ENCODE results near the gene TNS3.

TNS3 gene

DNA sequence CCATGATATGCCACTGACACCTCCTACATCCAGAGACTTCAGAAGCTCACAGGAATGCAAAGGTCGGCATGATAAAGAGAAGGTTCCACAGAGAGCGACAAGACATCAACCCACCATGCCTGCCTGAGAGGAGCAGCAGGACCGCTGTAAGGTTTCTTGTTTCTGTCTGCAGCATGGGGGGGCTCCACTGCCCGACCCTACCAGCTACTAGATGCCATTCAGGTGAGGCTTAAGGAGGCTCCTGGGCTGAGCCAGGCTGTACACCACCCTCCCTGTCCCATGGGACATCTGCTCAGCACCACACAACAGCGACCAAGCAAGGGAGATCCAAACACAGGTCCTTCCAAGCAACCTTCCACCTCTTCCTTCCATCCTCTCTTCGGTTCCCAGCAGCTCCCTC lies 234.6 kb downstream of the TNS3 start:
- DNase-seq (ENCODE audit: low read depth in 2 of 2) = no peak

DNA sequence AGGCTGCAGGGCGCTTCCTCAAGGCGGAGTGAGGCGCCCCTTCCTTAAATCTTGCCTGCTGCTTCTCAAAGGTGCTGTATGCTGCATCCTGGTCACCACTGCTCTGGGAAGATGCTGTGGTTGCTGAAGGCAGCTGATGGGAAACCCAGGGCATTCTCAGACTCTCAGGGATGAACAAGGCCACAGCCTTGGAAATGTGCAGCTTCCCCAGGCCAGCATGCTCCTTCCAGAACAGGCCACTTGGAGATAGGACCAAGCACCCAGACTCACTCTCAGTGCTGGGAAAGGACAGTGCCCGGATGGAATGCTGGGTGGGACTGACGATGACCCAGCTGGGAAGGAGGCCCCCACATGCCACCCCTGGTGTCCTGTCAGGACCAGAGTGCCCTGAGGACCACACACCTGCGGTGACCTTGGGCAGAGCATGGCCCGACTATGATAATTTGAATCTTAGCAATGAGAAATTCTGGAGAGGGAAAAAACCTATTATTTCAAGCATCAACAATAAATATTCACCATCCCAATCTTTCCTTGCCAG lies 235.5 kb downstream of the TNS3 start:
- no peak for DNase-seq (ENCODE audit: low read depth in 2 of 2)

DNA sequence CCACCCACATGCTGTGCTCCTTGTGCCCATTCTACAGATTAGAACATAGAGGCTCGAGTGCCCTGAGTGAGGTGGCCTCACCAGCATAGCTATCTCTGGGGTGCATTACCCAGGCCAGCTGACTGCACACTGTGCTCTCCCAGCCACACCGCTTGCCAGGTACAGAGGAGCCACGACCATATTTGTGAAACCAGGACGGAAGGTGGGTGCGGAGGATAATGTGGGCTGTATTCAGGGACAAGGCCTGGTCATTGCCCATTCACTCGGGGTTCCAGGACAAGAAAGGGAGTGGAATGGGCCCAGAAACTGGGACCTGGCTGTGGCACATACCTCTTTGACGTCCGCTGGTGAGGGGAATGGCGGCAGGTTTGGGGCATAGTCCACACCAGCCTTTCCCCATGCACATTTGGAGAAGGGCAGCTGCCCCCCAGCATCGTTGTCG lies 236.0 kb downstream of the TNS3 start:
- no peak for DNase-seq (ENCODE audit: low read depth in 2 of 2)

DNA sequence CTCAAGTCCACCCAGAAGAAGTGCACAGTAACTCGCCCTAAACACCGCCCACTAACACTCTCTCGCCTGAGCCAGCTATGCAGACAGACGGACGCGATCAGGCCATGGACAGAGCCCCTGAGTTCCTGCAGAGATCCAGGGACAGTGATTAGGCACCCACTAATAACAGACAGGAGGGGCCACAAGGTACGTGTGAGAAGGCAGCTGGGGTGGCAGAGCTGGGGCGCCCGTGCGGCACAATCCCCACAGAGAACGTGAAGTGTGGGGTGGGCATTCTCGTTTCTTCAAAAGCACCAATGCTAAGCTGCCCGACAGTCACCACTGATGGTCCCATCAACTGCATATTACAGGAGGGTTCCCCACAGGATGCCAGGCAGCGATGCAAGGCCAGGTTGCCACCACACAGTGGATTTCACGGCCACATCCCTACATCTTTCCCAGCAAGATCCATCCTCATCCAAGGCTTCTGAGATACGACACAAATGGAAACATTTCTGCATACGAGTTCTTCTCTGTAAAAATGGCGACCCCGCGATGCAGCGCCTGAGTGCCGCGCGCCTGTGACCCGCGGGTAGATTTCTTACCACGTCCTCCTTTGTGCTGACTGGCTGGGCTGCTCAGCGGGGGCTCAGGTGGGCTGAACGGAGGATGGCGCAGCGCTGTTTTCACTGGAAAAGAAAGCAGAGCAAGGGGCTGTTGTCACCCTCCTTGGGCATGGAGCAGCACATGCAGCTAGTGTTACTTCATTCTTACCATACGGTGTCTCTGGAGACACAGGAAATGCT lies 237.5 kb downstream of the TNS3 start:
- DNase-seq (ENCODE audit: low read depth in 2 of 2) = no peak

DNA sequence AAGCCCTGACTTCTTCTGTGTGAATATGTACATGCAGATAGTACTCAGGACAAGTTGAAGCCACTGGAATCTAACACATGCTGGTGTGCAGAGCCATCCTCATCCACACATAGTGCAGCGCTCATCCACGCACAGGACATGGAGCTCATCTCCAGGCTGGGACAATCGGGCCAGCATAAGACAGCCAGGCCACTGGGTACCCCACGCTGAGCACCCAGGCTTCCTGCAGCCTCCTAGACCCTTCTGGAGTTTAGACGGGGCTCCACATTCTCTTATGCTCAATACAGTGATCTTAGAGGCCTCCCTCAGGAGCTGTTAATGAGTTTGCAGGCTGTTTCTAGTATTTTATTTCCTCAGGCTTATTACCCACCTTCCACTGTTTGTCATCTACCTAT lies 238.9 kb downstream of the TNS3 start:
- DNase-seq (ENCODE audit: low read depth in 2 of 2) = no peak

DNA sequence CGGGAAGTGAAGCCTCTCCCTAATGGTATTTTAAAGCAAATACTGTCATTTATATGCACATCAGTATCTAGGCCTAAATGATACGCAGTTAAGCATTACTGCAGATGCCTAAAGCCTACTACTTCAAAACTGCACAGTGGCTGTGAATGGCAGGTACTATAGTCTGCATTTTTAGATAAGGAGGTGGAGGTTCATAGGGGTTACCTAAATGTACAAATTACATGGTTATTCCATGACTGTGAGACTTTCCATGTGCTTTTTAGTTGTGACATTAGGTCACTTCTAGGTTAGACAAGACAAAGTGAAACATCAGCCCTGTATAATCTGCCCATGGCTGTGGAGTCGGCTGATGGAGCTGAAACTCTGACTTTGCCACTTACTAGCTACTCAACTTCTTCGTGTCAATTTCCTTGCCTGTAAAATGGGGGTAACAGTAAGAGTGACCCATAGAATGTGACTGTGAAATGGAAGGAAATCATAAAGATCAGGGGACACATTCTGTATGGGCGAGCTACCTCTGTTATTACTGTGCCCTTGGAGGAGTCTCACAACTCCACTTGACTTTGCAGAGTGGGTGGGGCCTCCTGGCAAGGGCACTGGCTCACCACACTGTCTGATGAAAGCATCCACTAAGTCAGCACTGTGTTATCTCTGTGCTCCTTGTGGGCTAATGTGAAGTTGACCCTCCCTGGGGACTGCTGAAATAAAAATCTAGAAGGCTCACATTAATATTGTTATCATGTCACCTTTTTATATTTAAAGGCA lies 239.4 kb downstream of the TNS3 start:
- DNase-seq (ENCODE audit: low read depth in 2 of 2) = no peak

DNA sequence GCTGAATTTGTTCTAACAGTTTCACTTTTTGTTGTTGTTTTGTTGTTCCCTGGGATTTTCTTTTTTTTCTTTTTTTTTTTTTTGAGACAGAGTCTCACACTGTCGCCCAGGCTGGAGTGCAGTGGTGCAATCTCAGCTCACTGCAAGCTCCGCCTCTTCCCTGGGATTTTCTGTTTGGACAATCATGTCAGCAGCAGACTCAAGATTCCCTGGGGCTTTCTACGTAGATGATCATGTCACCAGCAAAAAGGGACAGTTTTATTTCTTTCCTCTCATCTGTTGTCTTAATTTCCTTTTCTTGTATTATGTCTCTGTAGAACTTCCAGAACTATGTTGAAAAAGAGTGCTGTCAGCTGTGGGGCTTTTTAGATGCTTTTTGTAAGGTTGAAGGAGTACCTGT lies 241.4 kb downstream of the TNS3 start:
- DNase-seq (ENCODE audit: low read depth in 2 of 2) = no peak

DNA sequence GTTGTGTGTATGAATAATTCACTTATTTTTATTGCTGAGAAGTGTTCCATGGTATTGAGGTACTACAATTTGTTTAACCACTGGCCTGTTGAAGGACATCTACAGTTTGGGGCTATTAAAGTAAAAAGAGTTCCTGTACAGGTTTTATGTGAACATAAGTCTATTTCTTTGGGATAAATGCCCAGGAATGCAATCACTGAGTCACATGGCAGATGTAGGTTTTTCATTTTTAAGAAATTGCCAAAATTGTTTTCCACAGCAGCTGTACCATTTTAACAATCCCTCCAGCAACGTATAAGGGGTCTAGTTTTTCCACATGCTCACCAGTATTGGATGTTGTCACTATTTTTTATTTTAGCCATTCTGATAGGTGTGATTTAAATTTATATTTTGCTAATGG lies 243.9 kb downstream of the TNS3 start:
- DNase-seq (ENCODE audit: low read depth in 2 of 2) = no peak

DNA sequence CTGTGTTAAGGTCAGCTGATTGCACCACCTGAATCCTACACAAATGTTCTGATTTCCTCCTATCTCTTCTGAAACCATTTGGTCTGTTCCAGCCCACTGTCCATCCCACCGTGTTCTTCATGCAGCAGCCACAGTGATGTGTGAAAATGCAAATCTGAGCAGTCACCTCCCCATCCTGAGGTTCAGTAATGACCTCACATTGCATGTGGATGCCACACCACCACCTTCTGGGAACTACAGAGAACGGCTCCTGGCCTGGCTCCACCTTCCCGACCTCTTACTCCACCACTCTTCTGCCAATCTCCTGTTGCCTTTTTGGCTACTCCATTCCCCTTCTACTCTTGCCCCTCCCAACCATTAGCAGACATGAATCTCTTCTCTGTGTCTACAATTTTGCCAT lies 244.4 kb downstream of the TNS3 start:
- no peak for DNase-seq (ENCODE audit: low read depth in 2 of 2)

DNA sequence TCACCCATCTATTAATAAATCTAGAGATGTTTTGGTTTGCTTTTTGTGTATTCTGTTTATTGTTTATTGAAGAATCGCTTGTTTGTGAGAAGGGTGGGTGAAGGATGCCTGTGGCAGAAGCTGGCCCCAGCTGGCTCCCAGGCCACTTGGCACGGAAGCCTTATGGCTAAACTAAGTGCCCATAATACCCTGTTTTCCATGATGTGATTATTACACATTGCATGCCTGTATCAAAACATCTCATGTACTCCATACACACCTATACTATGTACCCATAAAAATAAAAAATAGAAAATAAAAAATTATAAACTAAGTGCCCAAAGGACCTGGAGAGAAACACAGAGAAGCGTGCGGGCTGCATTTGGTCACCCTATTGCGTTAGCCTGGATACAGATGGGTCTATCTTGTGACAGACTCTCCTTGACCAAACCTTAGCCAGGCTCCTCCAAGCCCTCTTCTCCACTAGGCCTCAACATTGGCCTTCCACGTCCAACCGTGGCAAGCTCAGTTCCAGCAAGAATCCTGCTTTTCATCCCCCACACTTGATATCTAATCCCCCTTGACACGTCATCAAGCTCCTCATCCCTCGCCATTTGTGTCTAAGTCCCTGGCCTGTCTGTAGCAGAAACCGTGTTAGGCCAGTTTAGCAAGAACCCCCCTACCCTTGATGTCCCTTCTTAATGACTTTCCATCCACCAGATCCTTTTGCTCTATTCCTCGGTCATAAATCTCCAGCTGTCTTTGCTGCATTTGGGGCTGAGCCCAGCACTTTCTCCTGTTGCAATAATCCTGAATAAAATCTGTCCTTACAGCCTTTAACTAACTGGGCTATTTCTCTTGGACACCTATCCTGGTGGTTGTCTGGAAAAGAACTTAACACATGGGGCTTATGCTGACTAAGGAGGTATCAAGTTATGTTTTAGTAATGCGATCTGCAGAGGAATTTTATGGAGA lies 245.2 kb downstream of the TNS3 start:
- no peak for DNase-seq (ENCODE audit: low read depth in 2 of 2)

DNA sequence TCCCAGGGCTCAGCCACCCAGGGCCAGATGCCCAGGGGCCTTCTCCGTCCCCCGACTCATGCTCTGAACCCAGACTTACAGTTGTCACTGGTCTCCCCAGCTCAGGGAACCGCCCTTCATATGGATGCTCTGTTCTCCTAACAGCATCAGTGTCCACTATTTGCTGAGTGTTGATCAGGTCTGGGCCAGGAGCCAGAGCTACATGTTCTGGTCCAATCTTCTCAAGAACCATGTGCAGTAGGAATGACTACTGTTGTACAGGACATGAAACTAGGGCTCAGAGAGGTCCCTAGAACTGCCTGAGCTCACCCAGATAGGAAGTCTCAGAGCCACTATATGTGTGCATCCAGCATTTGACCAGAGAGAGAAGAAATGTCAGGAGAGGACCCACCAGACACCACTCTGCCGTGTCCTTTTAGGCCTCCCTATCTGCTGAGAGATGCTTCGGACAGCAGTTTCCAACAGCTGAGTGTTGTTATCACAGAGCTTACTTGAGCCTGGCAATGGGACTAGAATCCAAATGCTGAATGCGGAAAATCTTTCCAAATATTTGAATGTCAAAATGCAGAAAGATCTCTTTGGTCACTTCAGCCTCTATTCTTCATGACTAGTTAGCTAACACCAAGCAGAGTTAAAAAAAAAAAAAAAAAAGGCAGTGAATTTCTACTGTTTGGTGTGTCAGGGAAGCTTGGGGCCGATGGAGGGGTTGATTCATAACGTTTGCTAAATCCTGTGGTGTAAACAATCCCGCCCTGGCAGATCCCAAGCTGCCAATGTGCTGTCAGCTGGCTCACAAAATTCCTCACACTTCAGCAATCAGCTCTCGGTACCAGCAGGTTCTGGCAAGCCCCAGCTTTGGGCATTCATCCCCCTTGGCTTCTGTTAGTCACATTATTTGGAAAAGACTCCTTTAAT lies 246.1 kb downstream of the TNS3 start:
- no peak for DNase-seq (ENCODE audit: low read depth in 2 of 2)

DNA sequence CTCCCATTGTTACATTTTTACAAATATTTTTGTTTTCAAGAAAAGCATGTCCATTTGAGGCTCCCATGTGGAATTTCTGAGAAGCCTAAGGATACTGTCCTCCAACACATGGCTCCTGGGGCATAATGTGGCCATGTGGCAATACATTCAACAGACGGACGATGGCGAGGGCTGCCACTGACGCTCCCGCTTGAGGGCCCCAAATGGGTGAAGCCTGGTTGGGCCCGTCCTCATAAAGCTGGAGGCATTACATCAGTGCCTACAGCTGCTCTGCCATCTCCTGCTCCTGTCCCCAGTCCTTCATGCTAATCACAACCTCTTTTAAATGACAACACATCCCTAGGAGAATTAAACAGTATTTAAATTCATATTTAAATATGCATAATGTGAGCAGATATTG lies 246.8 kb downstream of the TNS3 start:
- DNase-seq (ENCODE audit: low read depth in 2 of 2) = no peak

DNA sequence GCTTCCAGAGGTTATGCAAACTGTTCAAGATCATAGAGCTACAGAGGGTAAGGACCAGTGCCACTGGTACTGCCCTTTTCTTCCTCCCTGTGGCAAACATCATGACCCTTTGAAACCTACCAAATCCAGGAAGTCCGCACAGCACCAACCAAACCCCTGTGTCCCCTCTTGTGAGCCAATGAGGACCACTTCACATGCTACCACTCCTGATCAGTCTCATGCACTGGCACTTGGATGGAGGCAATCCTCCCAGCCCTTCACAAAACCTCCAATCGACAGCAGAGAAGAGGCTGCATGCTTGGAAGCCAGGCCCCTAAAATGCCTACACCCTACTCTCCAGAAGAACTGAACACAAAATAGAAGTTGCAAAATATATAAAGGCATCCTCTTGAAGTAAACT lies 248.0 kb downstream of the TNS3 start:
- DNase-seq (ENCODE audit: low read depth in 2 of 2) = no peak

DNA sequence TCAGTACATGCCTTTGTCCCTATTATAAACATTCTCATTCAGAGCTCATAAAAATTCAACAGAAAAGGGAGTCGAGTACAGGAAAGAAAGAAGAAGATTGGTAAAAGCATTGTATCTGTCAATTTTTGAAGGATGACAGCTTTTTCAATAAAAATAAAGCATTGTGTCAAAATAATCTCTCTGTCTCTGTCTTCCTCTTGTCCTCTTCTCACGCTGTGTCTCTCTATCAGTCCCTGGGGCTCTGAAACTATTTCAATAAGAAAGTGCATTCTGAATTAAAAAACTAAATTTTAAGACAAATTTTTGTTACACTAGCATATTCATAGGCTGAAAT lies 248.4 kb downstream of the TNS3 start:
- no peak for DNase-seq (ENCODE audit: low read depth in 2 of 2)

DNA sequence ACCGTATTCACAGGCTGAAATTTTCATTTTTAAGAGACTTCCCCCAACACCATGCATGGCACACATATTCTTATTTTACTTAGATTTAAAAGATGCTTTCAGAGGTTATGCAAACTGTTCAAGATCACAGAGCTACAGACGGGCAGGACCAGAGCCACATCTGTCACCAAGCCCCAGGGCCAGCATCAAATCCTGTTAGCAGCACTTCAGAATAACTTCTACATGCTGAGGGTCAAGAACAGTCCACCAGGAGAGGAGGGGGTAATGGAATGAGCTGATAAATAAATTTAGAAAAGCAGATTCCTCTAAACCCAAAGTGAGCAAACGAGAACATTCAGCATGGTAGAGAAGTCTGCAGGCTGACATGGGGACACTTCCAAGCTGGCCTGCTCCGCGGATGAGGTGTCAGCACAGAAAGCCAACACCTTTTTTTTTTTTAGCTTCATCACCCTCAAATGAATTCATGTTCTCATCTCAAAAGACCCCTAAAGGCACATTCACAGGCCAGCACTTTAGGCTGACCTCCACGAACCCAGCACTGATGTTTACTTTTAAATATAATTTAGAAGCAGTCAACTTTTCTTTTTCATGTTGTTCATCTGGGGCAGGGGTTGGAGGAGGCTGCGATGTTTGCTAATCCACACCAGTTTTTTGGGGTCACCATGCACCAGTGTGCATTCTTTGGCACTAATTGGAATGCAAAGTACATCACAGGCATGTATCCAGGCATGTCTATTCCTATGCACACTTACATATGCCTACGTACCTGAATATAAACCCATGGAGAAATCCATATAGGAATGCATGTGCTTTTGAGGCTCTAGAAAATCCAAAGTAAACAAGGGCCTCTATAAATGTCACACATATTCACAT lies 249.0 kb downstream of the TNS3 start:
- no peak for DNase-seq (ENCODE audit: low read depth in 2 of 2)

DNA sequence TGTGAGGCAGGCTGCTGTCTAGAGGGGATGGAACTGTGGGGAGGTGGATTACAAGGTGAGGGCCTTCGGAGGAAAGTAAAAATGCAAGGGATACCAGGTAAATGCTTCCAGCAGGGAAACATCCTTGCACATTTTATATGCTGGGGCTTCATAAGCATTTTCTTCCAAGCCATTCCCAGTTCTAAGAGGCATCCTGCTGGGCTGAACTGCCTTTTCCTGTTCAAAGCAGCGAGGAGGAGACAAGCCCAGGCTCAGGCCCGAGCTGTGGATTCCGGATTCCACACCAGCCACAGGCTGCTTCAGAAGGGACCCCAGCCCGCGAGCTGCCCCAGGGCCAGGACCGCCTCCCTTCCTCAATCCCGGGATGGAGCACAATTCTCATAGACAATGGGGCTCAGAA lies 249.7 kb downstream of the TNS3 start:
- no peak for DNase-seq (ENCODE audit: low read depth in 2 of 2)

DNA sequence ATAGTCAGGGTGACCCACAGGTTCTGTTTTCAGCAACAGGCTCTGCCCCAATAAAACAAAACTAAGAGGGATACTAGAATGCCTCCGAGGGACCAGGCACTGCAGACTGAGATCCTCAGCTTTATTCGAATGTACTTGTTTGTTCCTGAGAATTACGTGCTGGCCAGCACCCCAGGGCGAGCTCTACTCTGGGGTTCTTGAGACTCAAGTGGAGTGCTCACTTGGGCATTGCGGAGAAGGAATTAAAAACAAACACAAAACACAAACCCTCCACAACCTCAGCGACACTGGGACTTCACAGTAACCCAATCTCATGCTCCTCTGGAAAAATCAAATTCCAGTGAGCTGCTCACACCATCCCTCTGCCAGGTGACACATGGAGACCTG lies 250.7 kb downstream of the TNS3 start:
- no peak for DNase-seq (ENCODE audit: low read depth in 2 of 2)

DNA sequence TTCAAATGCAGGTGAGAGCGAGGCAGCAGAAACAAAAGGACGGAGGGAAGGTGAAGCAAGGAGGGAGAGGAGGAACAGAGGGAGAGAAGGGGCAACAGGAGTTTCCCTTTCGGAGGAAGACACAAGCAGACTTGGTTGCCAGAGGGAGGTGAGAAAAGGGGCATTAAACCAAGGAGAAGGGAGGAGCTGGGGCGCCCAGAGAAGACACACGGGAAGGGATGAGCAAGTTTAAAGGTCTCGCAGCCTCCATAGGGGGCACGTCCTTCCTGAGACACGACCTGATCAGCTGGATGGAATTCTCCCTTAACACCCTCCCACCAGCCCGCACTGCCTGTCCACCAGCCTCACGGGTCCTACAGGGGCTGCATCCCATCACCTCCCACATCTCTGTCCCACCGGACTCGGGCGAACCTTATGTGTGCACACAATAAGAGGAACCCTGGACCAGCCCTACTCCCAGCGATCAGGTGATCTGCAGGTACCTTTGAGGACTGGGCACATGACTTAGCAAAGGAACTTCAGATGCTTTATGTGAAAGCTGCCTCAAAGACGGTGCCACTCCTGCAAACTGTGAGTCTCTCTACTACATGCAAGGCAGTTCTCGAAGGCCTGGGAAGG lies 251.2 kb downstream of the TNS3 start:
- no peak for DNase-seq (ENCODE audit: low read depth in 2 of 2)

DNA sequence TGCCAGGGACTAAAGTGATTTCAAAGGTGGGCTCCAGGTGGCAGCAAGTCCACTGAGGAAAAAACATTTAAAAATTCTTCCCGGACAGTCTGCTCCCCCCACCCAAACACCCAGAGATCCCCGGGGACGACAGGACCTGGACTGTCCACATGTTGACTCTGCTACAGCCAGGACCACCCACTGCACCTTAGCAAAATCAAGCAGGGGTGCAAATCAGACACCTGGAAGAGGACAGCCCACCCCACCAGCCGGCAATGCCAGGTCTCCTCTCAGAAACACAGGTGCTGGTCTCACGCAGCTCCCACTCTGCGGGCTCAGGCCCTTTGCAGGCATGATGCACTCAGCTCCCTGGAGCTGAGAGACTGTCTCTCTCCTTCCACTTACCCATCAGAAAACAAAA lies 251.9 kb downstream of the TNS3 start:
- DNase-seq (ENCODE audit: low read depth in 2 of 2) = no peak
